Measurements from ENCODE around the gene SLC25A29. TPM values are rescaled to one million over a fixed set of nuclear protein-coding genes. Genes with fewer than 3 reads are reported as not detected.
A peak's percentile ranks its signal among the peaks of the same experiment; 100 is the strongest.
"Not testable (repeated sequence)": the region's sequence is repeated elsewhere in the genome, so short reads cannot be mapped to it uniquely, and the experiment has no call there.

The SLC25A29 gene
- total RNA-seq, 8 experiments from 2014 or later = 7.7 to 56.7 (median 42.8) TPM

DNA sequence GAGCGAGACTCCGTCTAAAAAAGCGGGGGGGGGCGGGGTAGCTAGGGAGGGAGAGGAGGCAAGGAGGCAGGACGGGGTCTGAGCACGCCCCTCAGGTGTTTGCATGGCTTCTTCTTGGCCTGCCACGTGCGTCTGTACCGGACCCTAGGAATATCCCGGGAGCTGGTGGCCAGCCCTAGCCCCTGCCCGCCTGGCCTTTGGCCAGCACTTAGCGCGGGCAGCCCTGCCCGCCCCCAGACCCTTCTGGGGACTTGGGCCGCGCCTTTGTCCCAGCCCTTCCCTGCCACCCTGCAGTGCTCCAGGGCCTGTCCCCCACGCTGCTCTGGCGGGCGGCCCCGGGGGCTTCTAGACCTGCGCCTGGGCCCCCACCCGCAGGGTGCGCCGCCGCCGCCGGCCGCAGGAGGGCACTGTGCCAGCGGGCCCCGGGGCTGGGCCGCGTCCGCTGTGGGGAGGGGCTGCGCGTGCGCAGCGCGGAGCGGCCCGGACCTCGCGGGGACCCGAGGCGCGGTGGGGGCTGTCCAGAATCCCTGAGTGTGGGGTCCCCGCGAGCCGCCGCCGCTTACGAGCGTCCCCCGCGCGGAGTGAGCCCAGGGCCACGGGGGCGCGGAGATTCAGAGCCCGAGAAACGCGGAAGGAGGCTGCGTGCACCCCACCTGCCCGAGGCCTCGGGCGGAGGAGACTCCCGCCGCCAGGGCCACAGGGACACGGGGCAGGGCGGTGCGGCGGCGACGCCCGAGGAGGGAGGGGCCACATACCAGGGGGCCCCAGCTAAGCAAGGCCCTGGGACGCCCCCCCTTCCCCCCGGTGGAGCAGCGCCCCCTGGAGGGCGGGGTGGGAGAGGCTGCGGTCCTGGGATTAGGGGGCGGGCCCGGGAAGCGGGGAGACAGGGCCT is 21.0 kb downstream of the SLC25A29 start:
- no CpG with 5 or more reads among the region's 82 CpGs for WGBS, 10 experiments
- peak; percentile 75 to 89 (median 86) for ATAC-seq (replicated peaks in 6 of 8)
- Histone ChIP-seq H3K4me3 (peak overlapping the region; percentile 47 to 84 (median 60)), H3K27ac (peak overlapping the region; percentile 29 to 84), H3K4me1 (replicated peaks in 1 of 2) (peaks cover 11 to 27% of the 10 kb centered on the region in 2 donors)
- in situ Hi-C loops (cut with MboI; ENCODE audit: low pct_unique_long_range_greater_than_20kb in 2 of 9, low sequenced_read_pairs in 9 of 9, unreplicated experiment in 9 of 9) = no loop called here

DNA sequence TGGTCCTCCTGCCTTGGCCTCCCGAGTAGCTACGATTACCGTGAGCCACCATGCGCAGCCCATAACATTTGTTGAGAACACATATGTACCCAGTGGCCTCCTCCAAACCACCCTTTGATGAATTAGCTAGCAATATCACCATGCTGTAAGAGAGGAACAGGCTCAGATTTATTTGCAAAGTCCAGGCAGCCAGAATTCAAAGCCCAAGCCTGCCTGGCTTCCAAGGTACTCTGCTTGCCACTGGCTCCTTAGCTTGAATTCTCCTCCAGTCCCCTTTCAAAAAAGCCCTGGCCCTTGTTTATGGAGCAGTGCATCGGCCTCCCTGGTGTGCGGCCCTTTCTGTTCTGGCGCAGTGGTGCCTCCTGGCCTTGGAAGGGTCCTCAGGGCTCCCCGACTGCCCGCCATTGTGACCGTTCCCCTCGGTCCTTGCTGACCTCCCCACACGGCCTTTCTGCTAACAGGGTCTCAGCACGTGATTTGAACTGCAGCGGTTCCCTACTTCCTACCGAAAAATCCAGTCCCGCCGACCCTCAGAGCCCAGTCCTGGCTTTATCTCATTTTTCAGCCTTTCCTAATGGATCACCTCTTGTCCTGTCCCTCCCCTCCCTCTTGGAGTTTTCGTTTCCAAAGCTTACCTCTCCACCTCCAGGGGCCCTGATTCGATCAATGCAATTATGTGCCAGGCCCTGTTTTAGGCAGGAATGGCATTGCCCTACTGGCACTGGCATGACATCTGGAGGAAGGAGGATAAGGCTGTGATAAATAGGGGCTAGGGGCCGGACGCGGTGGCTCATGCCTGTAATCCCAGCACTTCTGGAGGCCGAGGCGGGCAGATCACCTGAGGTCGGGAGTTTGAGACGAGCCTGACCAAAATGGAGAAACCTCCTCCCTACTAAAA is 22.0 kb downstream of the SLC25A29 start:
- Histone ChIP-seq H3K4me3 (no peak overlapping the region), H3K4me1 (replicated peaks in 1 of 2) (peaks cover 4 to 23% of the 10 kb centered on the region in 2 donors), H3K27ac (no peak overlapping the region)
- 70 to 100% (median 86%) methylated on average over 1 to 17 of the region's 26 CpGs; no CpG with 5 or more reads in 1 of the 10 experiments for WGBS, 10 experiments
- in situ Hi-C loops (cut with MboI; ENCODE audit: low pct_unique_long_range_greater_than_20kb in 2 of 9, low sequenced_read_pairs in 9 of 9, unreplicated experiment in 9 of 9) = no loop called here
- no peak for ATAC-seq (replicated peaks in 6 of 8)

DNA sequence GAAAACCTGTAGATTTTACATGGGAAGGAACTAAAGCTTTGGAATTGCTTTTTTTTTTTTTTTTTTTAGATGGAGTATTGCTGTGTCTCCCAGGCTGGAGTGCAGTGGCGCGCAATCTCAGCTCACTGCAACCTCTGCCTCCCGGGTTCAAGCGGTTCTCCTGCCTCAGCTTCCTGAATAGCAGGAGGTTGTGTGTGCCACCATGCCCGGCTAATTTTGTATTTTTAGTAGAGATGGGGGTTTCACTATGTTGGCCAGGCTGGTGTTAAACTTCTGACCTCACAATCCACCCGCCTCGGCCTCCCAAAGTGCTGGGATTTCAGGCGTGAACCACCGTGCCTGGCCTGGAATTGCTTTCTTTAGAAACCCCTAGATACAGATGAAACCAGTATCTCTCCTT is 22.8 kb downstream of the SLC25A29 start:
- H3K4me3 ChIP-seq; in situ Hi-C loops (cut with MboI; ENCODE audit: low pct_unique_long_range_greater_than_20kb in 2 of 9, low sequenced_read_pairs in 9 of 9, unreplicated experiment in 9 of 9); ATAC-seq (replicated peaks in 6 of 8); H3K27ac ChIP-seq: not testable (repeated sequence)
- WGBS, 10 experiments = 69 to 100% (median 82%) methylated on average over 1 to 7 of the region's 9 CpGs; no CpG with 5 or more reads in 6 of the 10 experiments
- peaks cover 4 to 23% of the 10 kb centered on the region in 2 donors for H3K4me1 ChIP-seq (replicated peaks in 1 of 2)

DNA sequence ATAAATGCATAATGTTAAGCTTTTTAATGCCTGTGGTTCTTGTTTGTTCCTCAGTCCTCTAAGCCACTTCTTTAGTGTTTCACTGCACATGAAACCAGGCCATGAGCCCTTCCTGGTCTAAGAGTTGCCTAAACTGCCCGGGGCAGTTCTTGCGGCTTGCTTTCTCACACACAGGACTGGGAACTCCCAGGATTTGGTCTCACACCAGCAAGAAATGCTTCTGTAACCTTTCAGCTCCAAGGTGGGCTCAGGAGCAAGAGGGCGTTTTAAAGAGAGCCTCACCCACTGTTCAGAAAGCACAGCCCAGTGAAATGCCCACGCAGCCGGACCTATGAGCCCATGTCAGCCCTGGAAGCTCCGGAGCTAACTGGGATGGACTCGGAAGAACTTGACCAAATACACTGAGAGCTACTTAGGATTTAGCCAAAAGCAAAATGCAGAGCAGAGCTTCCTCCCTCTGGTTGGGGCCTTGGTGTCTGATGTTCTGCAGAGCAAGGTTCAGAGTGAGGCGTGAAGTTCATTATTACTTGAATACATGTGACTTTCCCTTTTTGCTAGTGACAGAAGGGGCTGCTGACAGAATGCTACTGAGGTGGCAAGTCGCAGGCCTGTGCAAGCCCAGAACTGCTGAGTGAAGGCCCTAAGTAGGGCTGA is 23.4 kb downstream of the SLC25A29 start:
- H3K4me1 ChIP-seq (replicated peaks in 1 of 2) = peaks cover 4 to 19% of the 10 kb centered on the region in 2 donors
- WGBS, 10 experiments = 71 to 100% (median 90%) methylated on average over 1 to 7 of the region's 9 CpGs; no CpG with 5 or more reads in 3 of the 10 experiments
- H3K4me3 ChIP-seq = no peak overlapping the region
- no peak overlapping the region for H3K27ac ChIP-seq
- no peak for ATAC-seq (replicated peaks in 6 of 8)
- in situ Hi-C loops (cut with MboI; ENCODE audit: low pct_unique_long_range_greater_than_20kb in 2 of 9, low sequenced_read_pairs in 9 of 9, unreplicated experiment in 9 of 9) = no loop called here

DNA sequence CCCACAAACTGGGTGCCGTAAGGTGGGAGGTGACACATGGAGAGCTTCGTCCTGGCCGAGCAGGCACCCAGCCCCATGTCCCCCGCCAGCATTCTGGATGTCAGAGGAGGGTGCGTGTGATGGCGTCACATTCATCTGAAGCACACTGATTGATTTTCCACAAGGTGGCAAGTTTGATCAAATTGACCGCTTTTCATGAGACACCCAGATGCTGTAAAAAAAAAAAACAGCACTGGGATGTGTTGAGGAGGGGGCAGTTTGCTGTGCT is 24.2 kb downstream of the SLC25A29 start:
- 90 to 100% (median 100%) methylated on average over 1 to 7 of the region's 7 CpGs; no CpG with 5 or more reads in 5 of the 10 experiments for WGBS, 10 experiments
- H3K27ac ChIP-seq = no peak overlapping the region
- ATAC-seq (replicated peaks in 6 of 8) = no peak

DNA sequence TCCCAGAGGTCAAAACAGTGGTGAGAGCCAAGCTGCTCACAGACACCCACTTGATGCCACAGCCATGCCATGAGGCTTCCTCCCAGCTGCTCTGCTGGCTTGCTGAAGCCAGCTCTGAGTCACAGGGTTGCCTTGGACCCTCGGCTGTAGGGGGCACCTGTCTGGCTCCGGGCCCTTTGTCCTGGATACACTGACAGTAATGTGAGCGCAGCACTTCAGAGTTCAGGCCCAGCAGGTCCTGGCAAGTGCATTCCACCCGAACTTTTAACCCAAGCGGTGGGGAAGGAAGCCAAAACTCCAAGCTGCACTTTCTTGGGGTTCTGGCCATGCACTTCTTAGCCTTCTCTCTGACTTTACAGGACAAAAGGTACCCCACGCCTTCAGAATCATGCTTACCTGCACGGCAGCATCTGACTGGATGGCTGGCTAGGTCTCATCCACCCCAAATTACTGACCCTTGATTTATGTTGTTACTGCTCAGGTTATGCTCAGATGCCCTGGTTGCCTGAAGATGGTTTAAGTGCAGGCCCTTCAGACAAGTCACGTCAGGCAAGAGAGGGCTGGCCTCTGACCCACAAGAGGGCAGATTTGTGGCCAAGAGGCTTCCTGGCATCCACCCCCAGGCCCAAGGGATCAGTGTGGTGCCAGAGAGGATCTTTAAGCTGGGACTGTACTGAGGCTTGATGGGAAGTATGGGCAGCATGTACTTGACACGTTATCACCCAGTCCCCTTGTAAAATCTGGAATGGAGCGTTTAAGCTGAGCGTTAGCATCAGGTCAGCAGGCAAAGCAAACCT is 24.8 kb downstream of the SLC25A29 start:
- H3K4me3 ChIP-seq = no peak overlapping the region
- 60 to 100% (median 84%) methylated on average over 1 to 3 of the region's 11 CpGs; no CpG with 5 or more reads in 6 of the 10 experiments for WGBS, 10 experiments
- no peak overlapping the region for H3K27ac ChIP-seq
- in situ Hi-C loops (cut with MboI; ENCODE audit: low pct_unique_long_range_greater_than_20kb in 2 of 9, low sequenced_read_pairs in 9 of 9, unreplicated experiment in 9 of 9) = no loop called here
- peaks cover 4 to 5% of the 10 kb centered on the region in 2 donors for H3K4me1 ChIP-seq (replicated peaks in 1 of 2)
- ATAC-seq (replicated peaks in 6 of 8) = no peak

More for the DNA sequence above, 24.2 kb downstream of the SLC25A29 start:
- in situ Hi-C loops (cut with MboI; ENCODE audit: low pct_unique_long_range_greater_than_20kb in 2 of 9, low sequenced_read_pairs in 9 of 9, unreplicated experiment in 9 of 9) = no loop called here
- Histone ChIP-seq H3K4me3 (no peak overlapping the region), H3K4me1 (replicated peaks in 1 of 2) (peaks cover 4 to 10% of the 10 kb centered on the region in 2 donors)

DNA sequence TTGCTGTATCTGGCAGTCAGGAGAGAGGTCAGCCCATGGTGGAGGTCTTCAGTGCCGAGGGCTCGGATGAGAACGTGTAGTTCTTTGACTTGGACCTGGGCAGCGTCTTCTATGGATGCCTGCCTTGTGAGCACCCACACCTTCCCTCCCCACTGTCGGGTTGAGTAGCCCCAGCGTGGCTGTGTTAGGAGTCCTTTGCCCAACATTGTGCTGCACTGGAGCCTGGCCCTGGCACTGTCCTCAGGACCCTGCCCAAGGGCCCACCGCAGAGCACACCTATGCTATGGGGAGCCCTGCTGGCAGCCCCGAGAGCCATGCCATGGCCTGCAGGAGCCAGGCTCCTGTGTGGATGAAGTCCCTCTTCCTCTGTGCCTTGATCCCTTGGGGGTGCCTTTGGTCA is 26.7 kb downstream of the SLC25A29 start:
- peak in 2 of 8 experiments; percentile 8 to 13 for ATAC-seq (replicated peaks in 6 of 8)

DNA sequence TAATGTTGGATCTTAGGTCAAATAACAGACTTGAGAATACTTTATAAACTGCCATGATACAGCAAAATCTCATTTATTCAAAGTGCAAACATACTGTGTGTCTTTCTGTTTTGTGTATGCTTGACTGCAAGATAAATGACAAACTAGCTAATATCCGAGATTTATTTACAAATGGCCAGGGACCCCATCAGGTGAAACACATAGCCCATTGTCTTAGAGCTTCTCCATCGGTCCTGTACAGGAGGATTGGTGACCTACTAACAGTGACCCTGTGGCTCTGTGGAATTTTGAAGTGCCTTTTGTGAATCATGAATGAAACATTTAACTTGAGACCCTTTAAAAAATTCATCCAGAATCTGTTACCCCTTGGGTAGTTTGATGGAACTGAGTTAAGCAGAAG is 27.1 kb downstream of the SLC25A29 start:
- in situ Hi-C loops (cut with MboI; ENCODE audit: low pct_unique_long_range_greater_than_20kb in 2 of 9, low sequenced_read_pairs in 9 of 9, unreplicated experiment in 9 of 9) = no loop called here
- ATAC-seq (replicated peaks in 6 of 8) = no peak
- WGBS, 10 experiments = 67 to 100% (median 100%) methylated on average over 1 to 2 of the region's 2 CpGs; no CpG with 5 or more reads in 3 of the 10 experiments

More for the DNA sequence above, 26.7 kb downstream of the SLC25A29 start:
- in situ Hi-C loops (cut with MboI; ENCODE audit: low pct_unique_long_range_greater_than_20kb in 2 of 9, low sequenced_read_pairs in 9 of 9, unreplicated experiment in 9 of 9) = no loop called here
- Histone ChIP-seq H3K4me3 (no peak overlapping the region), H3K4me1 (replicated peaks in 1 of 2) (no peaks in the 10 kb centered on the region), H3K27ac (no peak overlapping the region)
- WGBS, 10 experiments = 90% methylated on average over 4 of the region's 8 CpGs; no CpG with 5 or more reads in 9 of the 10 experiments

DNA sequence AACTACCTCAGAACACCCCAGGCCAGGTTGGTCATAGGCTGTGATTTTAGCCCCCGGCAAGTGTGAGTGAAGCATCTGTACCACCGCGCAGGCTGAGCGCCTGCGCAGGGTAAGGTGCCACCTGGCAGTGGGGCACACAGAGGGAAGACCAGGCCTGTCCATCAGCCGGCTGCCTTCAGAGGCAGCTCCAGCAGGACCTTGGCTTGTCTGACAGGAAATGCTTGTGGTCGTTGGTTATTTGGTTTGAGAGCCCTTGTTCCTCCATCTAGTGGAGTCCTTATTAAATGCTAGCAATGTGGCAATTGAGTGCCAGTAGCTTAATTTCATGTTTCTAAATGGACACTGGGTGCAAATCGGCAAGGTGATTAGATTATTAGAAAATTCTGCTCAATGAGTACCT is 27.5 kb downstream of the SLC25A29 start:
- H3K4me3 ChIP-seq = no peak overlapping the region
- no peak overlapping the region for H3K27ac ChIP-seq
- no peaks in the 10 kb centered on the region for H3K4me1 ChIP-seq (replicated peaks in 1 of 2)
- no peak for ATAC-seq (replicated peaks in 6 of 8)
- in situ Hi-C loops (cut with MboI; ENCODE audit: low pct_unique_long_range_greater_than_20kb in 2 of 9, low sequenced_read_pairs in 9 of 9, unreplicated experiment in 9 of 9) = no loop called here
- 0 to 100% (median 97%) methylated on average over 1 to 7 of the region's 8 CpGs; no CpG with 5 or more reads in 4 of the 10 experiments for WGBS, 10 experiments

More for the DNA sequence above, 27.1 kb downstream of the SLC25A29 start:
- Histone ChIP-seq H3K4me3 (no peak overlapping the region), H3K27ac (no peak overlapping the region), H3K4me1 (replicated peaks in 1 of 2) (no peaks in the 10 kb centered on the region)

DNA sequence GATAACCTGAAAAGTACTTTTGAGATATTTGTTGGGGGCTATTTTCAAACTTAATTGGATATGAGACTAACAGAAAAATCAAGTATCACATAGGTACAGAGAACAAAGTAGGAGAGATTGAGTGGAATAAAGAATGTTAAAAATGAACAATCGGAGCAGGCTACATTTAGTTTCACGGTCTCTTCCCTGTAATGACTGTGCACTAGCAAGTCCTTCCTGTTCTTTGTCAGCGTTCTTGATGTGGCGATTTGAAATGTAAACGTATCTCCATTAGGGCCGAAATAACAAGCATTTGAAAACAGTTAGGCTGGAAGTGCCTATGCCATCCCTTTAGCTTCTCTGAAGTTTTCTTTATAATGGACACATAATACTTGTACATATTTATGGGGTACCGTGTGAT is 31.0 kb downstream of the SLC25A29 start:
- H3K4me1 ChIP-seq (replicated peaks in 1 of 2) = no peaks in the 10 kb centered on the region
- H3K4me3 ChIP-seq = no peak overlapping the region
- WGBS, 10 experiments = 50 to 96% (median 76%) methylated on average over 2 to 7 of the region's 7 CpGs; no CpG with 5 or more reads in 1 of the 10 experiments
- no peak for ATAC-seq (replicated peaks in 6 of 8)
- H3K27ac ChIP-seq = no peak overlapping the region
- in situ Hi-C loops (cut with MboI; ENCODE audit: low pct_unique_long_range_greater_than_20kb in 2 of 9, low sequenced_read_pairs in 9 of 9, unreplicated experiment in 9 of 9) = no loop called here

DNA sequence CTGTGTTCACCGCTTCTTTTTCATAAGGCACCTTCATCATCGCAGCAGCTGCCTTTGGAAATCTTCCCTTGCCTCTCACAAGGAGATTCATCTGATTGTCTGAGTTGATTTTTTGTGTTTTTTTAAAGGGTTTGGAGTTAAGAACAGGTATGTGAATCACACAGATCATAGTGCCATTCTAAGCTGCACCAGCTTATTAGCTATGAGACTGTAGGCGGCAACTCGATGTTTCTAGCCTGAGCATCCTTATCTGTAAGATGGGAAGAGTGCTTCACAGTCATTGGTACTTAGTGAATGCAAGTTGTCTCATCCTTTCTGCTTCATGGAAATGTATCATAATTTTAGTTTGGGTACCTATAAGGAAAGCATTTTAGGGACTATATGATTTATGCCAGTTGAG is 32.0 kb downstream of the SLC25A29 start:
- H3K4me1 ChIP-seq (replicated peaks in 1 of 2) = no peaks in the 10 kb centered on the region
- in situ Hi-C loops (cut with MboI; ENCODE audit: low pct_unique_long_range_greater_than_20kb in 2 of 9, low sequenced_read_pairs in 9 of 9, unreplicated experiment in 9 of 9) = no loop called here
- ATAC-seq (replicated peaks in 6 of 8) = no peak
- H3K4me3 ChIP-seq = no peak overlapping the region
- WGBS, 10 experiments = 91 to 100% (median 97%) methylated on average over 1 to 4 of the region's 4 CpGs; no CpG with 5 or more reads in 3 of the 10 experiments
- H3K27ac ChIP-seq = no peak overlapping the region

All from motor neuron (in vitro differentiated cells).